Kidney tubule cell (primary cell): ENCODE results near the gene SOX2.

Experiments used
- DNase-seq: peaks from one replicate; pipeline ENCODE4 v3.0.0-alpha.2; 2018; ENCODE audit warnings: low spot score

SOX2 gene

DNA sequence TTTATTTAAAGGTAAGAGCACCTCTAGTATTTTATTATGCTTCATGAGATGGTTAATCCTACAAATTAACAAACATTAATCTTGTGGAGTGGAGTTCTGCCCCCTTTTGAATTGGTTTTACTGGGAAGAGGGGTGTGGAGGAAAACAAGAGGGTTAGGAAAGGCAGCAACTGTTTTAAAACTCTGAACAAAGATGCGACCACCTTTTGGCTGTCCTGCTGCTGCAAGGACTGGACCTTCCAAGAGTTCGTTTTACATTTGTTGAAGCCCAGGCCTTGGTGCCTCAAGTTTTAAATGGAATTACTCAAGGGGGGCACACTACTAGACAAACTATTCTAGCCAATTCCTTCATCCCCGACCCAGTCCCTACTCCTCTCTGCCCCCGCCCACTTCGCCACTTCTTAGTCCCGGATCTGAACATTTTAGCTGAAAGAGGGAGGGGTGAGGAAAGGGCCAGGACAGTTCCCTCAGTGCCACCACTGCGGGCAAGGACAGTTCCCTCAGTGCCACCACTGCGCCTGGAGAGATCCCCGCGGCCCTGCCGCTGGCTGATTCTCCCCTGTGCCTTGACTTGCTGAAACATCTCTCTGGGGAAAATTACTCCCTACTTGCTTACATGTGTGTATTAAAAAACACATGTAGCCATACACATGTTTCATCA is 11.2 kb downstream of the SOX2 start:
- no peak for DNase-seq

DNA sequence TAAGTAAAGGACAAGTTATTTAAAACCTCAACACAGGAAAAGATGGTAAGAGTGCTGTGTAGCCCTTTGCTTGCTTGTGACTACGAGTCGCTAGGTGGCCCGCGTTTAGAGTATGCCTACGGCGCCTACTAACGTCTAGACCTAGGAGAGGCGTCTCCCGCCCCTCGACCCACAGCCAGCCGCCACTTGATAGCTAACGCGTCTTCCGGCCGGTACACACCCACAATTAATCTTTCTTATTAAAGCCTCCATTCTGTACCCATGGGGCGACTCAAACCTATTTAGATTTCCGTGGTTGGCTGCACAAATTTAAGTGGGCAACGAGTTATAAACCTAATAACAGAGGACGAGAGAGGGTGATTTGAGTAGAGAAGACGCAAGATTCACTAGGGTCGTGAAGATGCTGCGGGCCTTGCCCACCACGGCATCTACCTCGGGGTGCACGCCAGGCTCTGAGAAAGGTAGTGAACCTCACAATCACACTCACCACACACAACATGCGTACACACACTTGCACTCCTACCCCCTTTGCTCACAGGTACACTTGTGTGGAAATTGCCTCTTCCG is 12.0 kb downstream of the SOX2 start:
- DNase-seq: no peak

DNA sequence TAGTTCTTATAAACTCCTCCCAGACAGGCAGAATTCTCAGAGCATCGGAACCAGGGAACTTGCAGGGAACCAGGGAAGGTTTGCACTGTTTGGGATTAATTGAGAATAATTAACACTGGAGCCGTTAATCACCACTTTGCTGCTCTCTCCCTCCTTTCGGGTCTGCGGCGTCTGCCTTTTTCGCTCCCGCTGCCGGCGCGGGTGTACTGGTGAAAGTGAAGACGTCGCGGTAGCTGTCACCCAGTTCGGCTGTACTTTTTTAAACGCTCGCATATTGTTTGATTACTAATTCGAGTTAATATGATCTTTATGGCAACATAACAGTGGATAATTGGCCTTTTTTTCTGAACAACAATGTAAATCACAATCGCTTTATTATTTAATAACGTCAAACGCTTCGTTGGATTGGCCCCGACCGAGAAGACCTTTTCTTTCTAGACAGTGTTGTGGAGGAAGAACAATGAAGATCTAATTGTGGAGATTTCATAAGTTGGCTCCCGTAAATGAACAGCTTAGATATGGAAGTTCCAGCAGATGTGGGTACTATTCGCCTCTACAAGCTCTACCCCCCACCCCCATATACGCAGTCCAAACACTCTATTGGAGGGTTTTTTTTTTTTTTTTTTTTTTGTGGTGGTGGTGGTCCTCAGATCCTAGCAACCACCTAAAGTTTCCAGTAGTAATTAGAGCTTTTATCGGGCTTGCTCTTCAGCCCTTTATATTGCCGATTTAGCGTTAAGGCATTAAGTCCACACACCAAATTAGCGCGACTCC is 12.7 kb downstream of the SOX2 start:
- no peak for DNase-seq

DNA sequence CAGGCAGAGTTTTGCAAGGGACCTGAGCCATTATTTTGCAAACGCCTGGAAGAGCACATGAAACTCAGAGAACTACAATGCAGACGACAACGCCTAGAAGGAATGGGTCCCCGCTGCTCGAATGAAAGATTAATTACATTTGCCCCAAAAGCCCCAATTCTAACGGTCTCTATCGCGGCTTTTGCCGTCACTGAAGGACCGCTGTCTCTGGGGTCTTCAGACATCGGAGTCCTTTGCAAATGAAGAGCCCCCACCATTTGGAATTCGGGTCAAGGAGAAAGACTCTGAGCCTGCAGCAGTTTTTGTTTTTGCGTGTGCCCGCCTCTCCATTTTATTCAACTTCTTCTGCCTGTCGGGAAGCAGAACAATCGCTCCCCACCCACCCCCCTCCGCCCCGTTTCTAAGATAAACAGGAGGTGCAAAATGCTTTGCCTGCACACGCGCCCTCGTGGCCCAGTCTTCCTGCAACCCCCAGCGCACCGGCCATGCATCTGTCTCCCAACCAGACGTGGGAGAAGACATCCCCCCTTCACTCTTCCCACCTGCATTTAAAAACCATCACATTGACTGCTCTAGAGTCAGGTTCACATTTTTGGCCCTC is 13.5 kb downstream of the SOX2 start:
- no peak for DNase-seq

DNA sequence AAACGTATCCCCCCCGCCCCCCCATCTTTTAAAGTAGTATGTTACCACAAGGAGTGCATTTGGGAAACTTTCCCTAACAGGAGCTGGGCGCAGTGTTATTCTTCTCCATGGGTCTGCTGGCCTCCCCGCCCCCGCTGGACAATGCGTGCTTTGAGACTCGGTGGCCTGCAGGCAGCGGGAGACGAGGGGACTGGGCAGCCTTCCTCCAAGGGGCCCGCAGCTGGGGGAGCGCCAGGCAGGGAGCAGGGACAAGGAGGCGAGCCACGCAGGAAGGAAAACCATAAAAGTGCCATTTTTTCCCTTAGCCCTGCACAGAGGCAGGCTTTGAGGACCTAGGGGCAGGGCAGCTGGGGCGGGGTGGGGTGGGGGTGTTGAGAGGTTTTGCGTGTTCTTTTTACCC is 14.1 kb downstream of the SOX2 start:
- no peak for DNase-seq

DNA sequence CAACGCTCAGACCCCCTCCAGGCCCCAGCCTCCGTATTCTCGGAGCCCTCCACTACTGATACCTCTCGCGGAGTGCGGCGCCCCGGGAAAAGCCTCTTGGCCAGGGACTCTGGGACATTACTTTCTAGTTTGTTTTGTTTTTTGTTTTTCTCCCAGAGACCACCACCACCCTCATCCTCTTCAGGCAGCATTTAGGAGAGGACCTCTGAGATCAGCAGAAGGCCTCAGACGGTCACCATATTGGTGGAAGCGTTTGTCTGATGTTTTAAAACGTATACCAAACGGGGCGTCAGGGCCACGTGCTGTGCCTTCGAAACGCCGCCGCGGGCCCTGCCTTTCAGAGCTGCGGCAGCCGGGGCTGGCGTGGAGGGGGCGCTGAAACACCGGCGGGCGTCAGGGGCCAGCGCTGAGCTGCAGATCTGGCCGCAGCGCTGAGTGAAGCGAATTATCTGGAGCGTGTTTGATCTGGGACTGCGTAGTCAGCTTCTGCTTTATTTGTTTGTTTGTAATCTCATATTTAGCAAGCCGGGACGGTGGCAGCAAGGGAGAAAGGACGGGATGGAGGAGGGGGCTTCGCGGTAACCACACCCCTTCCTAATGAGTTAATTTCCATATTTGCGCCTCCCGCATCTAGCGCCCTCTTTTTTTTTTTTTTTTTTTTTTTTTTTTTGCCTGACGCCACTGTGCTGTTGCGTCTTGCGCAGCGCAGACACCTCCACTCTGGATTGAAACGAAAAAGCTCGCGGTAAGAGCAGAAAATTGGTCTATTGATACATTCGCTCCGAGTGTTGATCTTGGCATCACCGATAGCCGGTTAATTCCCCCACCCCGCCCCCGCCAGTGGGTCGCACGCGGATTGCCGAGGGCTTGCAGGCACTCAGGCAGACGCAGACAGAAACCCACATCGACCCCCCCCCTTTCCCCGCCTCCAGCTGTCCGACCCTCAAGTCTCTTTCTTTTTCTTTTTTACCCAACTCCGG is 14.9 kb downstream of the SOX2 start:
- no peak for DNase-seq

DNA sequence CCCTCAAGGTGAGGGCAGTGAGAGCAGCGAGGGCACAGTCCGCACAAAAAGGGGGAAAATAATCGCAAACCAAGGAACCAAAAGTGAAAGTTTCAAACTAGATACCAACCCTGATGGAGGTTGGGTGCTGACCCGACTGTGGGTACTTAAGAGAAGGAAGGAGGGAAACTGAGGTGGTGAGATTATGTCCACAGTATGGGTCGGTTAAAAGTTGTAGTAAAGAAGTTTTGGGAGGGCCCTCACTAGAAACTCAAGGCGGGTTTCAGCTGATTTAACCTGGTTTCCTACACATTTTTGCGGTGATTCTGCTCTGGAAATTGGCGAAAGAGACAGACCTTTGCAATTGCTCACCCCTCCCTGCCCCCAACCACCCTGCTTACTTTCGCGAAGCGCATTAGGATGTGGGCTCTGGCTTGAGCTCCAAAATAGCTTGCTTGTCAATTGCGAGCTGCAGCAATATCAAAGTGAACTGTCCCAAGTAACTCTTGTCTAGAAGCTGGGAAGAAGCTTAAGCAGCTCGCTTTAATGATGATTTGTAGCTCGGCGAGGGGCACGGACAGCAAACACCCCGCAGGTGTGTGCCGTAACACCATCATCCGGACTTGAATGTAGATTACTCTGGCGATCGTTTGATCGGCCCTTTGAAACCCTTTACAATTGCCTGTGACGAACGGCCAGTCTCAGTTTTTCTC is 15.8 kb downstream of the SOX2 start:
- DNase-seq: no peak

DNA sequence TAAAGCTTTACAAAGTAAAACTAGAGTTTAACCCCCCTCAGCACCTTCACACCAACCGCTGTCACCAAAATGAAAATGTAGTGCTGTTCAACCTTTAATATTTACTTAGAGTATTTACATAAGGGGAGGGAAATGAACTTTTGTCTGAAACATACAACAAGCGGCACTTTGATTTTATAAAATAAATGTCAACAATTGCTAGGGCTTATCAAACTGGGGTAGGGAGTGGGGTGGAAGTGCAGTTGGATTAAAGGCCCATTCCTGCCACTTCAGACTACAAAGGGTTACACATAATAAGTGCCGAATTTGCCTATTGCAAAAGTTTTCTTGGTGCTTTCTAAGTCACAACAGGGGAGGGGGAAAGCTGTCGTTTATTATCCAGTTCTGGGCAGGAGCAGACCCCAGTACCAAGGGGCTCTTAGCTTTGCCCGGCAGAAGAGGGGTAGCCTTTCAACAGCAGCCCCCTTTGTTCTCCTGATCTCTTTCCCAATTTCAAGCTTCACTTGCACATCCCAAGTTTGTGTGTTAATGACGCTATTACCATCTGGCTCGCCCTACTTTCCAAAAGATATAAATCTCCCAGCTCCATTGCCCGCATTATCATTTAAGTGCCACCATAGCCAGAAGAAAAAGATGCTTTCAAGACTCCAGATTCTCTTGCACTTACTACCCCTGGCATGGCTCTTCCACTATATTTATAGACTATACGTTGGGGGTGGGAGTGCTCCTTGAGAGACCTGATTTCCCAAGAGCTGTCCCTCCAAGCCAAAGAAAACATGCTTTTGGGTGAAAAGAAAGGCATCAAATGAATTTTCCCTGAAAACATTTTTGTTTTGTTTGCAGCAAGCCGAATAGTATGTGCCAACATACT is 17.0 kb downstream of the SOX2 start:
- no peak for DNase-seq

DNA sequence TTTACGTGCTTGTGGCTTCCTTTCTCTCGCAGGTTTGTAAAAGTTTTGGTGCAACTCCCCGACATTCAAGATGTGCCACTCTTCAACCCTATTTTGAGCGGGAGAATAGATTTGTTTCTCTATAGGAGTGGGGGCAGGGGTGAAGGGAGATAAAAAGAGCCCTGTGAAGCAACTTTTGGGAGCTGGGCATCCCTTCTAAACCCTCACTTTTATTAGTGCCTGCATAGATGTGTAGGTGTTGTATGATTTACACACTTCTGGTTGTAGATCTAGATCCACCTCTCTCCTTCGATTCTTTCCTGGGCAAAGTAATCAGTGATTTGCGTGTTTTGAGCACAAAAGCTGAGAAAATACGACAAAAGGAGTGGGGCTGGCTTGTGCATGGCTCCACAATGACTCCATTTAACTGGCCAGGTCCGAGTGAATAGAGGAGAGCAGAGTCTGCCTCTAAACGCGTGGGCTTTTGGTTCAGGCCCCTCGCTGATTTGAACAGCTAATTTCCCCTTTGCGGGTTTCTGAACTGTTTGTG is 17.7 kb downstream of the SOX2 start:
- DNase-seq: no peak

DNA sequence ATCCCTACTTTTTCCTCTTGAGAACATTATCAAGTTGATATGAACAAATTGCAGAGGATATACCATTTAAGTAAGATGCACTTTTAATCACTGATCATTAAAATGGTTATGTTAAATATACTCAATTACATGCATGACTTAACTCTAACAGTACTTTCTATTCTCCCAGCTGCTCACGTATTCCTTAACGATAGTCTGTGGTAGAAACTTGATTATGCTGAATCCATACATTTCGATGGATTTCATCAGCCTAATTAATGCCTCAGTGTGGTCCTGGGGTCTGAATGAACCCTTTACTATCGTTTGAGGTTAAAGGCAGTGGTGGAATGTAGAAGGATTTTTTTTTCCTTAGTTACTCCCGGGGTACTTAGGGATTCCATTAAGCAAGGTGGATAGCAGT is 18.6 kb downstream of the SOX2 start:
- no peak for DNase-seq

DNA sequence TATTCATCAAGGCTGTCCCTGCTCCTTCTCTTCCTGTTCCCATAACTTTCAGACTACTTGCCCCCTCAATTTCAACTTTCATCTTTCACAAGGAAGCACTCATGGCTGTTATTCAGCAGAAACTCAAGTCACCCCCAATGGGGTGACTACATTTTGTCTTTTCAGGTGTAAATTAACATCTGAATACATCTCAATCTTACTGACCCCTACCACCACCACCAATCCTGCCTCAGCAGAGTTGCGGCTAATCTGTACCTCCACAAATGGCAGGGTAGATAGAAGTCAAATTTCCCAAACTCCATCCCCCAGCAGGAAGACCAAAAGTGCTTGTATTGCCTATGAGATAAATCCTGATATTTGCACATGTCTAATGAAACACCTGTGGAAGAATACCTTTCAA is 19.2 kb downstream of the SOX2 start:
- no peak for DNase-seq

DNA sequence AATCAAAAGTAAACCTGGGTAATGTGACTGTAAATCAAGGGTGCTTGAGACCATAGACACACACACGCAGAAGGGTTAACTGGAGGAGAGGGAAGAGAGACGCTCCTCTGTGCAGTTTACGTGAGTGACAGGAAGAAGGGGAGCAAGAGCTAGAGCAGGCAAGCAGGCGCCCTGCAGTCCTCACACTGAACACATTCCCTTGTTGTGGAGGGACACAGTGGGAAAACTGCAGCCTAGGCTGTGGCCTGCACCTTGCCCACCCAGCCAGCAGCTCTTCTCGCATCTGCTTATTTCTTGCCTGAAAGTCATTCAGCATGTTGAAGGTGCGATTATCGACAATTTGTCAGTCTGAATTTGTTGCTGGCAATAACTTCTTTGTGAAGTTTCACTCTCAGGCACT is 24.2 kb downstream of the SOX2 start:
- no peak for DNase-seq

DNA sequence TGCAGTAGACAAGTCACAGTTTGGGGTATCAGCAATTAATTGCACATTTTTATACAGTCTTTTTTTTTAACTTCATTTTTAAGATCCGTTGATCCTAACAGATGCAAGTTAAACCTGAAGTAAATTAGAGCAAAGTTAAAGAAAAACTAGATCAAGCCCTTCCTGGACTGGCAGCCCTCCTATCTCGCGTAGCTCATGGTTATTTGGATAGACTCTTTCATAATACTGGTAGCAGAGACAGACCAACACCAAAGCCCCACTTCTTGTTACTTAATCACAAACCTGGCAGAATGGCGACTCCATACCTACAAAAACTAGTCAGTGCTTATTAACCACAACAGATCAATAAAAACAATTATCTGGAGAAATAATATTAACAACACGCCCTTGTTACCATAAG is 26.8 kb downstream of the SOX2 start:
- DNase-seq: no peak

DNA sequence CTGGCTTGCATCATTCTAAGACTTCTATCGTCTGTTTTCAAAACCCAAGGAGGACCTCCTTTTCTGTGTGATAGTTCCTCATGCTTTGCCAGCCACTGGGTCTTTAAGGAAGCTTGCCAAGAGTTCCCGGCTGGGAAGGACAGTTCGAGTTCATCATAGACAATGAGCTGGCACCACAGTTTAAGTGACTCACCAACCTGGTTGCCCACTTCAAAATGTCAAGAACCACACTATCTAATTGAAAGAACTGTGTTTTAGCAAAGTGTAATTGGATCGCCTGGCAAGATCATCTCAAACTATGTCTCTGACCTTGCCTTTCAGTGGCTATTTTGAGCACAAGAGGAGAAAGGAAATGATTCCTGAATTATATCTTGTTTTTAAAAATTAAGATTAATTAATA is 27.9 kb downstream of the SOX2 start:
- DNase-seq: peak; percentile 41

DNA sequence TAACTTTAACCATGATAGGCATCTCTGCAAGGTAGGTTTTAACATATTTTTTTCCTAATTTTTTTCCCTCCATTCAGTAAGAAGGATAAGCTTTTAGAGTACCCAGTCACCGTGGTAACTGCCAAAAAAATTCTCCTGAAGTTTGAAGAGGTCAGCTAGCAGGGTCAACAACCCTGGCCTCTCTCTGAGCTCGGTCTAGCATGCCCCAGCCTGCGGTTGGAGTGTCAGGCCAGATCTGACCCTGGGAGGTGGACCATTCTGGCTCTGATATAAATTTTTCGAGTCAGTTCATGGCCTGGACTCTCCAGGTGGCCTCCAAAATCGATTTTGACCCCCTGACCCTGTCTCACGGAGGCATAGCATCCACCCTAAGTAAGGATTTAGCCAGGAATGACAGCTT is 29.7 kb downstream of the SOX2 start:
- no peak for DNase-seq

DNA sequence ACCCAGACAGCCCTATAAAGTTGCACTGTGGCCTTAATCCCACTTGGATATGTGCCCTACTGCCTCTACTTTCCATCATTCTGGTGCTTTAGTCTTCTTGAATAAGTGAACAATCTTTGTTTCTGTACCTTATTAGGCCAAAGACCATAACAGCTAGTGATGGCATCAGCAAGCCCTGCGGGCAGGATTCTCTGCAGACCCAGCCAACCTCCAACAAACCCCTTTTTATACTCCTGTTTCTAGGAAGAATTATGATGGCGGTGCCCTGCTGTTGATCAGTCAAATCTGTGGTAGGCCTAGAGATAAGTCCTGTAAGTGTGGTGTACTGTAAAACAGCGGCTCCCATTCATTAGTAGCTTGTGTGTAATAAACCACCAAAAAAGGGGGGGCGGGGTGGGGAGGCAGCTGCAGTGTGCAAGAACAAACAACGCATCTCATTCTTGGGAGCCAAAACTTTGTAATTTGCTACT is 40.5 kb downstream of the SOX2 start:
- no peak for DNase-seq

DNA sequence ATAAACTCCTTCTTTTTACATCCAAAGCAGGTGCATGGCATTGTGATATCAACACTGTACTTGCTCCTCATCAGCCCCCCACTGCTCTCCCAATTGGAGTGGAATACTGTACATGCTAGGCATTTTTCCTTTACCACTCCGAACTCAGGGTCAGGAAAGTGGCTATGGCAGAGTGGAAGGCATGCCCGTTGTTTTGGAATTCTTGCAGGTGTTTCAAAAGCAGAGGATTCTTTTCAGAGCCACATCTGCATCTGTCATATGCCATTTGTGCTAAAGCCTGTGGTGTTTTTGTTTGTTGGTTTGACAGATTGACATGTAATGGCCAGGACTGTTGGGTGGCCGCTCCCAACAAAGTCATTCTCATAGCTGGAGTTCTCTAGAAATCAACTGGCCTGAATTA is 41.7 kb downstream of the SOX2 start:
- no peak for DNase-seq

DNA sequence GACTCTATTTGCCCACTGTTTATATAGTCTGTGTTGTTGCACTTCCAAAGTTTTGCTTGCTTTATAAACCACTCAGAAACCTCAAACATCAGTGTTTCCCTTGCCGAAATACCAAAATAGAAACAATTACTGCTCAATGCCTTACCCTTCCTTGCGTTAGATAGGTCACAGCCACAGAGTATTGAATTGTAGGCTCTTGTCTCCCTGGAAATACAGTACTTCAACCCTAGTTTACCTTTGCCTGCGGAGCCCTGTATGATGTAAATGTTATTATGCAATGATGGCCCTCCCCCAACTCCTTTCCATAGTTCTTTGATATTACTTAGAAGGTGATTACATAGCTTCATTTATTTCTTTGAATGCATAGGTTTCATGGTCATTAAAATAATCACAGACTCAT is 44.2 kb downstream of the SOX2 start:
- no peak for DNase-seq

DNA sequence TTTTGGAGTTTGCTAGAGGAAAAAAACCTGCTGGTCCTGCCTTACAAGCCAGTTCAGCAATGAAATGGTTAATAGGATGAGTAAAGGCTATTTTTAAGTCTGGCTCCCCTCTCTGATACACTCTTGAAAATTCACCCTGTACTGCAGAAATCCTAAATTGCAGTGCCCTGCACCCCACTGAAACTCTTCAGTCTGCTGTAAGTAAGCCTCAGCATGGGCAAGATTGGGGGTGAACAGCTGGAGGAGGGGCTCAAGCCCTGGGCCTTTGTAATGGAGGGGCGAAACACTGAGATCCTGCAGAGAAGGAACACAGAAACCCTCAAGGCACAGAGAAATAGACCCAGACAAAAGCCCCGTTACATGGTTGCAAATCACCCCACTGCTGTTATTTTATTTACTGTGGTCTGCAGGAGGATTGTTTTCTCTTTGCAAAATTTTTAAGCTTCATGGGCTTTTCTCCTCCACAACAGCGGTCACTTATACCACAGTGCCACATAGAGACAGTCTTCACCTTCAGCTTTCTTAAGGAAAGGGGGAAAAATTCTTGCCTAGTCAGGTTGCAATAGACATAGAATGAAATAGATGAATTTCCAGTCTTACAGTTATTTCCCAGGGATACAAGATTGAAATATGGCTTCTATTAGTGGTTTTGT is 45.0 kb downstream of the SOX2 start:
- DNase-seq: no peak
